ENCODE results near the gene DNAH6.
"Not testable (repeated sequence)": the region's sequence is repeated elsewhere in the genome, so short reads cannot be mapped to it uniquely, and the experiment has no call there.

DNAH6 gene

GRCh38 chr2:84516234-84516986 is at the start of gene DNAH6:
Gene DNAH6 (plus strand): TSS chr2:84516498. CDS start chr2:84517827, 1,329 bp downstream.
- DNase-seq (ENCODE audit: low spot score): peak; percentile 97

GRCh38 chr2:84467389-84467788 is 48.9 kb upstream of the DNAH6 start:
- no peak for DNase-seq (ENCODE audit: low spot score)

- not testable (repeated sequence) for DNase-seq (ENCODE audit: low spot score)
Observed at GRCh38 chr2:84472423-84472822, 43.9 kb upstream of the DNAH6 start.

GRCh38 chr2:84472856-84473565 is 43.3 kb upstream of the DNAH6 start:
- no peak for DNase-seq (ENCODE audit: low spot score)

- DNase-seq (ENCODE audit: low spot score): no peak
Observed at GRCh38 chr2:84474176-84474575, 42.1 kb upstream of the DNAH6 start.

GRCh38 chr2:84477886-84478285 is 38.4 kb upstream of the DNAH6 start:
- no peak for DNase-seq (ENCODE audit: low spot score)

- DNase-seq (ENCODE audit: low spot score): no peak
Observed at GRCh38 chr2:84478867-84479266, 37.4 kb upstream of the DNAH6 start.

- peak; percentile 89 for DNase-seq (ENCODE audit: low spot score)
Observed at GRCh38 chr2:84481702-84482101, 34.6 kb upstream of the DNAH6 start.

GRCh38 chr2:84482603-84483002 is 33.7 kb upstream of the DNAH6 start:
- DNase-seq (ENCODE audit: low spot score): no peak

GRCh38 chr2:84483320-84483719 is 33.0 kb upstream of the DNAH6 start:
- DNase-seq (ENCODE audit: low spot score): no peak

- DNase-seq (ENCODE audit: low spot score): no peak
Observed at GRCh38 chr2:84486441-84487115, 29.7 kb upstream of the DNAH6 start.

- DNase-seq (ENCODE audit: low spot score): peak; percentile 68
Observed at GRCh38 chr2:84487298-84487996, 28.9 kb upstream of the DNAH6 start.

GRCh38 chr2:84491256-84491655 is 25.0 kb upstream of the DNAH6 start:
- DNase-seq (ENCODE audit: low spot score): no peak

- no peak for DNase-seq (ENCODE audit: low spot score)
Observed at GRCh38 chr2:84491741-84492140, 24.6 kb upstream of the DNAH6 start.

- no peak for DNase-seq (ENCODE audit: low spot score)
Observed at GRCh38 chr2:84492571-84492970, 23.7 kb upstream of the DNAH6 start.

- DNase-seq (ENCODE audit: low spot score): peak; percentile 84
Observed at GRCh38 chr2:84493514-84493913, 22.8 kb upstream of the DNAH6 start.

GRCh38 chr2:84494070-84494469 is 22.2 kb upstream of the DNAH6 start:
- no peak for DNase-seq (ENCODE audit: low spot score)

GRCh38 chr2:84495539-84496146 is 20.7 kb upstream of the DNAH6 start:
- DNase-seq (ENCODE audit: low spot score): peak; percentile 55

- no peak for DNase-seq (ENCODE audit: low spot score)
Observed at GRCh38 chr2:84496386-84496785, 19.9 kb upstream of the DNAH6 start.

- no peak for DNase-seq (ENCODE audit: low spot score)
Observed at GRCh38 chr2:84497285-84497684, 19.0 kb upstream of the DNAH6 start.

- no peak for DNase-seq (ENCODE audit: low spot score)
Observed at GRCh38 chr2:84498150-84498799, 18.0 kb upstream of the DNAH6 start.

Data from AG20443 (cell line).